ENCODE measurements around the gene UBE2L5.
A peak's percentile ranks its signal among the peaks of the same experiment; 100 is the strongest.

Gene UBE2L5

GRCh38 chr13:30422054-30422839 is at the start of gene UBE2L5:
UBE2L5 (plus strand) TSS chr13:30422493; CDS start chr13:30427991, 5,498 bp downstream.
- peak; percentile 22 for DNase-seq (ENCODE audit: low read depth)

- no peak for DNase-seq (ENCODE audit: low read depth)
These were observed 48.6 kb upstream of the UBE2L5 start for GRCh38 chr13:30373727-30374126.

GRCh38 chr13:30375265-30375835 is 46.9 kb upstream of the UBE2L5 start:
- no peak for DNase-seq (ENCODE audit: low read depth)

GRCh38 chr13:30376426-30377311 is 45.6 kb upstream of the UBE2L5 start:
- peak; percentile 37 for DNase-seq (ENCODE audit: low read depth)

GRCh38 chr13:30377312-30377685 is 45.0 kb upstream of the UBE2L5 start:
- DNase-seq (ENCODE audit: low read depth): no peak

GRCh38 chr13:30378191-30378590 is 44.1 kb upstream of the UBE2L5 start:
- DNase-seq (ENCODE audit: low read depth): no peak

GRCh38 chr13:30381049-30381448 is 41.2 kb upstream of the UBE2L5 start:
- no peak for DNase-seq (ENCODE audit: low read depth)

GRCh38 chr13:30382836-30383525 is 39.3 kb upstream of the UBE2L5 start:
- no peak for DNase-seq (ENCODE audit: low read depth)

GRCh38 chr13:30388406-30389283 is 33.6 kb upstream of the UBE2L5 start:
- no peak for DNase-seq (ENCODE audit: low read depth)

GRCh38 chr13:30391956-30392680 is 30.2 kb upstream of the UBE2L5 start:
- no peak for DNase-seq (ENCODE audit: low read depth)

- no peak for DNase-seq (ENCODE audit: low read depth)
These were observed 29.6 kb upstream of the UBE2L5 start for GRCh38 chr13:30392681-30393045.

GRCh38 chr13:30394751-30395191 is 27.5 kb upstream of the UBE2L5 start:
- DNase-seq (ENCODE audit: low read depth): no peak

- peak; percentile 44 for DNase-seq (ENCODE audit: low read depth)
These were observed 26.8 kb upstream of the UBE2L5 start for GRCh38 chr13:30395192-30396158.

GRCh38 chr13:30396434-30397075 is 25.7 kb upstream of the UBE2L5 start:
- DNase-seq (ENCODE audit: low read depth): no peak

GRCh38 chr13:30398601-30399072 is 23.7 kb upstream of the UBE2L5 start:
- DNase-seq (ENCODE audit: low read depth): no peak

GRCh38 chr13:30400376-30400775 is 21.9 kb upstream of the UBE2L5 start:
- no peak for DNase-seq (ENCODE audit: low read depth)

- no peak for DNase-seq (ENCODE audit: low read depth)
These were observed 20.9 kb upstream of the UBE2L5 start for GRCh38 chr13:30401347-30401746.

- DNase-seq (ENCODE audit: low read depth): no peak
These were observed 18.8 kb upstream of the UBE2L5 start for GRCh38 chr13:30403456-30403855.

- no peak for DNase-seq (ENCODE audit: low read depth)
These were observed 18.1 kb upstream of the UBE2L5 start for GRCh38 chr13:30404207-30404606.

Data from stimulated activated CD8-positive, alpha-beta memory T cell treated with anti-CD3 and anti-CD28 coated beads, Interleukin-15, amount 100 ng/mL, for 1 hour (primary cell).